Esophagus squamous epithelium (tissue), 4 donors: ENCODE results near the gene HSPB9.

Source experiments
- POLR2A ChIP-seq, 4 donors: fragments of 450-650 bp; IDR thresholded peaks; one replicate each; pipeline ENCODE4 v1.6.1; 2017; ENCODE audit warnings: antibody characterized with exemption in 4 of 4, mild to moderate bottlenecking in 4 of 4, moderate library complexity in 3 of 4
- TF ChIP-seq, protein P1 (sequence below), 6 experiments: fragments of 450-650 bp in 4 of 6; fragments of 200-600 bp in 2 of 6; sonication (generic) in 2 of 6; IDR thresholded peaks; one replicate each; pipeline ENCODE4 v1.5.1; 2016 to 2019; ENCODE audit warnings: antibody characterized with exemption in 6 of 6, mild to moderate bottlenecking in 4 of 6, moderate library complexity in 4 of 6

DNA sequence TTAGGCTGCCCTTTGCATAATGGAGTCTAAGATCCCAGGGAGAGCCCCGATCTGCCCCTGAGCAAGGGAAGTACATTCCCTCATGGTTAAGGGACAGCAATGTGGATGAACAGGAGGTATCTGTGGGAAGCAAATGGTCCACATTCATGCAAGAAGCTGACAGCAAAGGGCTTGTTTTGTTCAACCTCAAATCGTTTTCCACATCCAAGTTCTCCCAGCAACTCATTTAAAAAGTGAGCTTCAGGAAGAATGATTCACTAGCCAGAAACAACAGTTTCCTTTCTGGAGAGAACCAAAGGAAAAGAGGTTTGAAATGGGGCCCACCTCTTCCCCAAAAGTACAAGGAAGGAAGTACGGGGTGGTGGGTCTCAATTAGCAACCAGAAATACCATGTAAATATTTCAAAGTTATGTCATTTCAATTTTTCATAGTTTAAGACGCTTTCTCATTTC lies 9.4 kb downstream of the HSPB9 start:
- TF ChIP-seq, protein P1, sequence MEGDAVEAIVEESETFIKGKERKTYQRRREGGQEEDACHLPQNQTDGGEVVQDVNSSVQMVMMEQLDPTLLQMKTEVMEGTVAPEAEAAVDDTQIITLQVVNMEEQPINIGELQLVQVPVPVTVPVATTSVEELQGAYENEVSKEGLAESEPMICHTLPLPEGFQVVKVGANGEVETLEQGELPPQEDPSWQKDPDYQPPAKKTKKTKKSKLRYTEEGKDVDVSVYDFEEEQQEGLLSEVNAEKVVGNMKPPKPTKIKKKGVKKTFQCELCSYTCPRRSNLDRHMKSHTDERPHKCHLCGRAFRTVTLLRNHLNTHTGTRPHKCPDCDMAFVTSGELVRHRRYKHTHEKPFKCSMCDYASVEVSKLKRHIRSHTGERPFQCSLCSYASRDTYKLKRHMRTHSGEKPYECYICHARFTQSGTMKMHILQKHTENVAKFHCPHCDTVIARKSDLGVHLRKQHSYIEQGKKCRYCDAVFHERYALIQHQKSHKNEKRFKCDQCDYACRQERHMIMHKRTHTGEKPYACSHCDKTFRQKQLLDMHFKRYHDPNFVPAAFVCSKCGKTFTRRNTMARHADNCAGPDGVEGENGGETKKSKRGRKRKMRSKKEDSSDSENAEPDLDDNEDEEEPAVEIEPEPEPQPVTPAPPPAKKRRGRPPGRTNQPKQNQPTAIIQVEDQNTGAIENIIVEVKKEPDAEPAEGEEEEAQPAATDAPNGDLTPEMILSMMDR (IDR thresholded peaks at IDR 0.05), result no peak
- no peak for TF ChIP-seq POLR2A (IDR thresholded peaks at IDR 0.05)
